HEK293T (cell line): ENCODE results near the gene AFF1.
"Not testable (repeated sequence)": the region's sequence is repeated elsewhere in the genome, so short reads cannot be mapped to it uniquely, and the experiment has no call there.

Source experiments
- BHLHE40 ChIP-seq: fragments of 450-650 bp; IDR thresholded peaks from 2 replicates; pipeline ENCODE4 v1.6.1; 2016; ENCODE audit warnings: mild to moderate bottlenecking, moderate library complexity, borderline replicate concordance
- CTBP1 ChIP-seq: fragments of 450-650 bp; IDR thresholded peaks from 2 replicates; pipeline ENCODE4 v1.6.1; 2016; ENCODE audit warnings: borderline replicate concordance
- FOXA1 ChIP-seq: fragments of 450-650 bp; IDR thresholded peaks from 2 replicates; pipeline ENCODE4 v1.6.1; 2016; ENCODE audit warnings: mild to moderate bottlenecking
- HDGF ChIP-seq: fragments of 450-650 bp; IDR thresholded peaks from 2 replicates; pipeline ENCODE4 v1.6.1; 2017; ENCODE audit warnings: antibody characterized with exemption, borderline replicate concordance
- L3MBTL2 ChIP-seq: fragments of 450-650 bp; conservative IDR thresholded peaks from 2 replicates; pipeline ENCODE4 v1.6.1; 2016; ENCODE audit warnings: mild to moderate bottlenecking
- NFRKB ChIP-seq: fragments of 450-650 bp; IDR thresholded peaks from 2 replicates; pipeline ENCODE4 v1.6.1; 2016; ENCODE audit warnings: mild to moderate bottlenecking, moderate library complexity
- SP1 ChIP-seq: fragments of 450-650 bp; IDR thresholded peaks from 2 replicates; pipeline ENCODE4 v1.6.1; 2017
- SUZ12 ChIP-seq: fragments of 450-650 bp; IDR thresholded peaks from 2 replicates; pipeline ENCODE4 v1.6.1; 2016; ENCODE audit warnings: mild to moderate bottlenecking
- TARDBP ChIP-seq: fragments of 450-650 bp; IDR thresholded peaks from 2 replicates; pipeline ENCODE4 v1.6.1; 2016

- TF ChIP-seq BHLHE40, SUZ12, SP1, TARDBP, L3MBTL2, CTBP1, NFRKB, HDGF, FOXA1: not testable (repeated sequence)
Observed at GRCh38 chr4:87037171-87037570, 102.4 kb downstream of the AFF1 start.
